Upper lobe of left lung (tissue), 4 donors: ENCODE data around the gene HPSE.

ENCODE experiments used
- POLR2A ChIP-seq, 4 donors: fragments of 450-650 bp; IDR thresholded peaks; one replicate each; pipeline ENCODE4 v1.5.1; 2016 to 2017; ENCODE audit warnings: antibody characterized with exemption in 4 of 4, mild to moderate bottlenecking in 2 of 4
- POLR2AphosphoS5 ChIP-seq, 2 donors: sonication (generic); formaldehyde crosslinking; IDR thresholded peaks; one replicate each; pipeline ENCODE4 v1.5.1; 2017; ENCODE audit warnings: antibody characterized with exemption in 2 of 2
- TF ChIP-seq, protein P1 (sequence below), 6 experiments: fragments of 450-650 bp in 4 of 6; fragments of 200-600 bp in 2 of 6; sonication (generic) in 2 of 6; IDR thresholded peaks; one replicate each; pipeline ENCODE4 v1.5.1; 2016 to 2019; ENCODE audit warnings: antibody characterized with exemption in 6 of 6

GRCh38 chr4:83348074-83348473 lies 13.4 kb upstream of the HPSE start:
- TF ChIP-seq, protein P1, sequence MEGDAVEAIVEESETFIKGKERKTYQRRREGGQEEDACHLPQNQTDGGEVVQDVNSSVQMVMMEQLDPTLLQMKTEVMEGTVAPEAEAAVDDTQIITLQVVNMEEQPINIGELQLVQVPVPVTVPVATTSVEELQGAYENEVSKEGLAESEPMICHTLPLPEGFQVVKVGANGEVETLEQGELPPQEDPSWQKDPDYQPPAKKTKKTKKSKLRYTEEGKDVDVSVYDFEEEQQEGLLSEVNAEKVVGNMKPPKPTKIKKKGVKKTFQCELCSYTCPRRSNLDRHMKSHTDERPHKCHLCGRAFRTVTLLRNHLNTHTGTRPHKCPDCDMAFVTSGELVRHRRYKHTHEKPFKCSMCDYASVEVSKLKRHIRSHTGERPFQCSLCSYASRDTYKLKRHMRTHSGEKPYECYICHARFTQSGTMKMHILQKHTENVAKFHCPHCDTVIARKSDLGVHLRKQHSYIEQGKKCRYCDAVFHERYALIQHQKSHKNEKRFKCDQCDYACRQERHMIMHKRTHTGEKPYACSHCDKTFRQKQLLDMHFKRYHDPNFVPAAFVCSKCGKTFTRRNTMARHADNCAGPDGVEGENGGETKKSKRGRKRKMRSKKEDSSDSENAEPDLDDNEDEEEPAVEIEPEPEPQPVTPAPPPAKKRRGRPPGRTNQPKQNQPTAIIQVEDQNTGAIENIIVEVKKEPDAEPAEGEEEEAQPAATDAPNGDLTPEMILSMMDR (IDR thresholded peaks at IDR 0.05): no peak
- no peak for TF ChIP-seq POLR2A (IDR thresholded peaks at IDR 0.05)
- TF ChIP-seq POLR2AphosphoS5 (IDR thresholded peaks at IDR 0.05): no peak
